GM21825 (cell line): ENCODE data around the gene ADD1.
A peak's percentile ranks its signal among the peaks of the same experiment; 100 is the strongest.

Source experiments
- ATAC-seq: cut with Tn5 transposase; IDR thresholded peaks from one replicate; pipeline ENCODE4 v1.9.1; 2021; ENCODE audit warnings: mild to moderate bottlenecking, moderate library complexity; ENCODE audit not compliant: unreplicated experiment

ADD1 gene

DNA sequence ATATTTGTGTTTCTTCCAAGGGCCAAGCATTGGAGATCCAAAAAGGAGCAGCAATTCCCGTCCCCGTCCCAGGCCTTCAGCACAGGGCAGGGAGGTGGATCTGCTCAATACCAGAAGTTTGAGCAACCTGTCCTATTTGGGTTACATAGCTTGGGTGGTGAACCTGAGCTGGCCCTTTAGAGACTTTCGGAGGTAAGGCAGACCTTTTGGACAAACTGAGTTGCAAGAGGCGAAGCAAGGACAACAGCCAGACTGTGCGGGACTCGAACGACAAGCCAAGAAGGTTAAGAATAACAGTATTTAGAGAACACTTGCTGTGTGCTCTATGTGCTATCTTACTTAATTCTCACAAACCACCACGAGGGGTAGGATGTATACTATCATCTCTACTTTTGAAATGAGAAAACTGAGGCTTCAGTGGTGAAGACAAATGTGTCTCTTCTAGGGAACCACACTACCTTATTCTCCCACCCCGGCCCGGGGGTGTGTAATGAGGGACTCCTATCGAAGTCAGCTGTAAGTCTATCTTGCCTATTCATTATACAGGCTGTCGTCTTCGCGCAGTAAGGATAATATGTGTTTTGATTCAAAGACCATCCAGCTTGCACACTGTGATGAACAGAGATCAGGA lies 118.3 kb downstream of the ADD1 start:
- ATAC-seq, result no peak

DNA sequence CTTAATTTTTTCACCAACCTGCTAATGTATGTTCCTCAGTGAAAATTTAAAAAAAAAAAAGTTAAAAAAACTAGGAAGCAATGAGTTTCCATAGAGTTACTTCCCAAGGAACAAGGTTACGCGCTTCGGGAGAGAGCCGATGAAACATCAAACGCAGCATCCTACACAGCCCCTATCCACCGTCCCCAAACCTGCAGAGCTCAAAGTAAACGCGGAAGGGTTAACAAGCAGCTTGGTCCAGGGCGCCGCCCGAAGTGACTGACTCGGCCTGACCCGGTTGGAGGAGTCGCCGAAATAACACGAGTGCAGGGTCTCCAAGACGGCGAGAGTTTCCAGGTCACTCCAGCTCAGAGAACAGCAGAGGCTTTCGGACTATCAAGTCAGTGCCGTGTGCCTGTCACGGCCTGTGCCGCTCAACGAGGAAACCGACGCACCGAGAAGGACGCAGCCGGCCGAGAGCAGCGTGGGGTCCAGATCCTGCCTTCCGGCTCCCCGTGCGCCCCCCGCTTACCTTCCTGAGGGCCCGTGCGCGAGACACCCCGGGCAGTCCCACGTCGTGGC lies 119.0 kb downstream of the ADD1 start:
- peak; percentile 24 for ATAC-seq

DNA sequence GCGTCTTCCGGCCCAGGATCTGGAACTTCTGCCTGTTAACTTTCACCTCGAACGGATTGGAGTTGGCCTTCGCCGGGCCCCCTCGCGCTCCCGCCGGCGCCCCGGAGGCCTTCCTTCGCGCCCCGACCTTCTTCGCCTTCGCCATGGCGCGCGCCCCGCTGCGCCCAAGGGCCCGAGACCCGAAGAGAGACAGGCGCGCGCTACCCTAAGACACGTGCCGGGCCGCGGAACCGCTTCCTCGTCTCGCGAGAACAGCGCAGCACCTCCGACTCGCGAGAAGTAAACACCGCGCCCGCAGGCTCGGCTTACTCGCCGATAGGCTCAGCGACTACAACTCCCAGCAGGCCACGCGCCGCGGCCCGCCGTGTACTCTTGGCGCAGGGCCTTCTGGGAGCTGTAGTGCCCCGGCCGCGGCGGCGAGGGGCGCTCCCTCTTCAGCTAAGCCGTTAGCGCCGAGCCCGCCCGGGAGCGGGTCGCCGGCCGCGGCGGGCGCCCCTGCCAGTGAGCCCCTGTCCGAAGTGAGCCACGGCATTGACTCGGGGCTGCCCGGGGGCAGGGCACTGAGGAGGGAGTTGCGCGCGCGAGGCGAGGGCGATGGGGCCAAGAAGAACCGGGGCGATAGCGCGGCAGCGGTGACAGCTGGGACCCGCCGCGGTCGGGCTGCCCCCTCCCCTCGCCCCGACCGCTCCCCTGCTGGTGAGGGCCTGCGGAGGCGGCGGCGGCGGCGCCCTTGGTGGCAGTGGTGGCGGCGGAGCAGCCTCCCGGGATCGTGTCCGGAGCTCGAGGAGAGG lies 119.7 kb downstream of the ADD1 start, which contains the start of the genes GRK4 and NOP14:
TSS of gene GRK4 (plus strand) at position 397 of the 791 bp plus-strand sequence. CDS start 500 bp downstream, outside the sequence.
TSS of gene NOP14 (minus strand) at position 232 of the 791 bp plus-strand sequence. CDS start at position 145, 87 bp downstream.
- ATAC-seq, result peak; percentile 84

GRCh38 chr4:2963966-2964471 lies 120.4 kb downstream of the ADD1 start:
- no peak for ATAC-seq

- no peak for ATAC-seq
Measured at GRCh38 chr4:2964706-2965258, 121.1 kb downstream of the ADD1 start.

GRCh38 chr4:2965262-2965661 lies 121.6 kb downstream of the ADD1 start:
- no peak for ATAC-seq

DNA sequence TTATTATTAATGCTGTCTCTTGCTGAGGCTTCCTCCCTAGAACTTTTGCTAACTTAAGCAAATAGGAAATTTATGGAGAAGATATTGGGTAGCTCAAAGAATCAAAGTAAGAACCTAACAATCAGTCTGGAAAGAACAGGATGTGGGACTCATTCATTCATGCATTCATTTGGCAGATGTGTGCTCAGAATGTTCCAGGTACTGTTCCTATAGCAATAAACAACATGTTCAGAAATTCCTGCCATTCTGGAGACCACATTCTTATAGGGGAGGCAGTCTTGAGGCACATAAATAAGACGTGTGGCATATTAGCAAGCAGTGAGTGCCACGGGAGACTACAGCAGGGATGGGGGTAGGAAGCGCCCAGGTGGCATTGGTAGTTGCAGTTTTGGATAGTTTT lies 124.7 kb downstream of the ADD1 start:
- no peak for ATAC-seq

DNA sequence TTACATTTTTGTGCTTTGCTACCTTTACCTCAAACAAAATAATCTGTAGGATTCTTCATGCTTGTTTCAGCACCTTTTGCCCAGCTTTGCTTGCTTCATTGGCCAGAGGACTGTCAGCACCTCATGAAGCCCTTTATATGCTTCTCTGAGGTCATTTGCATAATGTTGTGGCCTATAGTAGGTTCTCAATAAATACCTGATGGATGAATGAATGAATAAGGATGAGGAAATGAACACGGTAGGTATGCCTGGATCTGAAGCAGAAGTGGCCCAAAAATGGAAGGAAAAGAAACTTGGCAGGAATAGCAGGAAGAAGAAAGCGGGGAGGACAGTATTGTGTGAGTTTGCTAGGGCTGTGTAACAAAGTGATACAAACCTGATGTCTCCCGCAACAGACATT lies 127.6 kb downstream of the ADD1 start:
- no peak for ATAC-seq

DNA sequence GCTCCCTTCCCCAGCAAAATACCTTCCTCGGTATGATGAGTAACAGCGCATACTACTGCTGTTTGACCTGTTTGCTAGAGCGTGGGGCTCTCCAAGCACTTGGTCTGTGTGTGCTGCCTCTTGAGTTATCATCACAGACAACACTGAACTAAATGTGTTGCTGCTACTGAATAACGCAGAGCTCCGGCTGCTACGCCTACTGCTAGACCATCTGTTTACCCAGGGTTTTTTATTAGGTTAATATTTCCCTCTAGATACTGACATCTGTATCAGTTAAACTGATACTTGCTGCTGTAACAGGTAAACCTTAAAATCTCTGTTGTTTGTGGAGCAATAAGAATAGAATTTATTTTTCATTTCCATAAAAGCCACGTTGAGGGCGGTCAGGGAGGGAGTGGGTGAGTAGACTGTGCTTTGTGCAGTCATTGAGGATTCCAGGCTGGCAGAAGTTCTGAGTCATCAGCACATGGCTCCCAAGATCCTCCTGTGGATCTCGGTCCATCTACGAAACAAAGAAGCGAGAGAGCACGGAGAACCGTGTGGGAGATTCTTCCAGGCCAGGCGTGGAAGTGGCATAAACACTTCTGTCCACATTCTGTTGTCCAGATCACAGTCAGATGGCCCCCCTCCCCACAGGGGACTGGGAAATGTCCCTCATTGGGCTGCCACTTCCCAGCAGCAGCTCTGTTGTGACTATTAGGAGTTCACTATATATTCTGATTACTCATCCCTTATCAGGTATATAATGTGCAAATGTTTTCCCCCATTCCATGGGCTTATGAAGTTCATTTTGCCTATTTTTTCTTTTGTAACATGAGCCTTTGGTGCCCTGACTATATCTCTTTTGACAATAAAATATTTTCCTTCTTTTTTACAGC lies 133.8 kb downstream of the ADD1 start:
- no peak for ATAC-seq
